ENCODE data around the gene CUX1.
"Not testable (repeated sequence)": the region's sequence is repeated elsewhere in the genome, so short reads cannot be mapped to it uniquely, and the experiment has no call there.

DNA sequence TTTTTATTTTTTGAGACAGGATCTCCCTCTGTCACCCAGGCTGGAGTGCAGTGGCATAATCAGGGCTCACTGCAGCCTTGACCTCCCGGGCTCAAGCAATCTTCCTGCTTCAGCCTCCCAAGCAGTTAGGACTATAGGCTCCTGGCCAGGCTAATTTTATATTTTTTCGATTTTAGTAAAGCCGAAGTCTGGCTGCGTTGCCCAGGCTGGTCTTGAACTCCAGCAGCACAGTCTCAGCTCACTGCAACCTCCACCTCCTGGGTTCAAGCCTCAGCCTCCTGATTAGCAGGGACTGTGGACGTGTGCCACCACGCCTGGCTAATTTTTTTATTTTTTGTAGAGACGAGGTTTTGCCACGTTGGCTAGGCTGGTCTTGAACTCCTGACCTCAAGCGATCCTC is 225.4 kb downstream of the CUX1 start:
- TF ChIP-seq POLR2A (IDR thresholded peaks at IDR 0.05): not testable (repeated sequence)
- TF ChIP-seq, protein P1, sequence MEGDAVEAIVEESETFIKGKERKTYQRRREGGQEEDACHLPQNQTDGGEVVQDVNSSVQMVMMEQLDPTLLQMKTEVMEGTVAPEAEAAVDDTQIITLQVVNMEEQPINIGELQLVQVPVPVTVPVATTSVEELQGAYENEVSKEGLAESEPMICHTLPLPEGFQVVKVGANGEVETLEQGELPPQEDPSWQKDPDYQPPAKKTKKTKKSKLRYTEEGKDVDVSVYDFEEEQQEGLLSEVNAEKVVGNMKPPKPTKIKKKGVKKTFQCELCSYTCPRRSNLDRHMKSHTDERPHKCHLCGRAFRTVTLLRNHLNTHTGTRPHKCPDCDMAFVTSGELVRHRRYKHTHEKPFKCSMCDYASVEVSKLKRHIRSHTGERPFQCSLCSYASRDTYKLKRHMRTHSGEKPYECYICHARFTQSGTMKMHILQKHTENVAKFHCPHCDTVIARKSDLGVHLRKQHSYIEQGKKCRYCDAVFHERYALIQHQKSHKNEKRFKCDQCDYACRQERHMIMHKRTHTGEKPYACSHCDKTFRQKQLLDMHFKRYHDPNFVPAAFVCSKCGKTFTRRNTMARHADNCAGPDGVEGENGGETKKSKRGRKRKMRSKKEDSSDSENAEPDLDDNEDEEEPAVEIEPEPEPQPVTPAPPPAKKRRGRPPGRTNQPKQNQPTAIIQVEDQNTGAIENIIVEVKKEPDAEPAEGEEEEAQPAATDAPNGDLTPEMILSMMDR (IDR thresholded peaks at IDR 0.05): not testable (repeated sequence)

Measured in lower leg skin (tissue), 3 donors.